GM19023 (cell line): ENCODE measurements around the gene UNC50.
"Not testable (repeated sequence)": the region's sequence is repeated elsewhere in the genome, so short reads cannot be mapped to it uniquely, and the experiment has no call there.

Experiments used
- ATAC-seq: cut with Tn5 transposase; IDR thresholded peaks from one replicate; pipeline ENCODE4 v1.9.1; 2021; ENCODE audit warnings: mild to moderate bottlenecking, moderate library complexity; ENCODE audit not compliant: unreplicated experiment

UNC50 gene

GRCh38 chr2:98576666-98577312, 31.6 kb upstream of the UNC50 start:
- no peak for ATAC-seq

DNA sequence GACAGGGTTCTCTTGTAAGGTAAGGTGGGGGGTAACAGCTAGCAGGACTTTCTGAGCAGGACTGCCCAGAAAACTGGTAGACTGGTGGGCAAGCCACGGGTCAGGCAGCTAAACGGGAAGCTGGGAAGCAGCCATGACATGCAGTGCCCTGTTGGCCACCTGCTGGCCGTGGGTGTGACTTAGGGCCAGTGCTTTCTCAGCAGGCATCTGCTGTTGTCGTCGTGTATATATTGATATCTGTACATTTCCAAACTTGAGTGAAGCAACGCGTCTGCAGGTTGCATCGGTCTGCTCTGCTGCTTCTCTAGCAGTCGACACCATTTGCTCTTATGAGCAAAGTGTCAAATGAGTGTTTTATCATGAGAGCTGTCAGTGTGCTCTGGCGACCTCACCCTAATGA, 31.1 kb upstream of the UNC50 start:
- no peak for ATAC-seq

- ATAC-seq: no peak
Observed at GRCh38 chr2:98578231-98578630, 30.2 kb upstream of the UNC50 start.

GRCh38 chr2:98579926-98580325, 28.5 kb upstream of the UNC50 start:
- ATAC-seq: no peak

- no peak for ATAC-seq
Observed at GRCh38 chr2:98580656-98581284, 27.6 kb upstream of the UNC50 start.

DNA sequence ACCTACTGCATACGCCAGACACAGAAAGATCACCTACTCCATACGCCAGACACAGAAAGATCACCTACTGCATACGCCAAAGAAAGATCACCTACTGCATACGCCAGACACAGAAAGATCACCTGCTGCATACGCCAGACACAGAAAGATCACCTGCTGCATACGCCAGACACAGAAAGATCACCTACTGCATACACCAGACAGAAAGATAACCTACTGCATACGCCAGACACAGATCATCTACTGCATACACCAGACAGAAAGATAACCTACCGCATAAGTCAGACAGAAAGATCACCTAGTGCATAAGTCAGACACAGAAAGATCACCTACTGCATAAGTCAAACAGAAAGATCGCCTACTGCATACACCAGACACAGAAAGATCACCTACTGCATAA, 25.9 kb upstream of the UNC50 start:
- ATAC-seq: no peak

- no peak for ATAC-seq
Observed at GRCh38 chr2:98583276-98583675, 25.1 kb upstream of the UNC50 start.

- no peak for ATAC-seq
Observed at GRCh38 chr2:98583816-98584618, 24.4 kb upstream of the UNC50 start.

GRCh38 chr2:98585386-98585785, 23.0 kb upstream of the UNC50 start:
- no peak for ATAC-seq

- ATAC-seq: no peak
Observed at GRCh38 chr2:98586551-98587140, 21.7 kb upstream of the UNC50 start.

DNA sequence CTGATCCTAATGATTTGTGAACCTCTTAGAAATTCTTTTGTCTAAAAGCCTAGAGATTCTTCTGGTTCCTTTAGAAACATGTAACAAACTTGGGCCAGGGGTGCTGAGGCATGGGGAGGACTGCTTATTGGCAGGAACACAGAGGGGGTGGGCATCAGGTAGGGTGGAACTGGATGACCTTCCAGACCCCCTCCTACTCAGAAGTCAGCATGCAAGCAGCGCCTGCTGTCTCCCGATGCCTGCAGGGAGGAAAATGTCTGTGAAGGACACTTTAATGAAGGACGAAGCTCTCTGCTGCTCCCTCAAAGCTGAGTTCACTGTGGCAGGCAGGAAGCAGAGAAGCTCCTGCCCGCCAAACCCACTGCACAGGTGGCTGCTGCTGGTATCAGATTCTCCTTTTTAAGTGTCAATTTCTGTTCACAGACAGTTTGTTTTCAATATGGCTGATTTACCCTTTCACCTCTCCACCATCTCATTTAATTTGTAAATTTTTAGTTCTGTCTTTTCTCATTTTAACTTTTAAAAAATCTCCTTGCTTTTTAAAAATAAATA, 19.4 kb upstream of the UNC50 start:
- ATAC-seq: no peak

DNA sequence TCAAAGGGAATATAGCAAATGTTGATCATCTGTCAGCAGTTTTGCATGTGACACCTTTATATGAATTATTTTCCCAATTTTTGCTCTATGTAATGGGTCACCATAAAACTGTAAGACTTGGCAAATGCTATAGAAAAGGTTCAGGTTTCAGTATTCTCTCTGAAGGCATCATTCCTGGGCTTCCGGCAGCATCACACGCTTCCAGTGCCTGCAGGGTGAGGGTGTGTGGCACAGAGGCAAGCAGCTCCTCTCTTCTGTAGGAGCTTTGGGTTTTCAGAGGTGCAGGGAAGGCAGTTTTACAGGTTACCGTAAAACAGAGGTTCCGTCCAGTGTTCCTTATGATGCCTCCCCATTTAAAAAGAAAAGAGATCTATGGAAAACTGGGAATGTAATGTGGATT, 18.9 kb upstream of the UNC50 start:
- ATAC-seq: no peak

GRCh38 chr2:98592565-98592964, 15.8 kb upstream of the UNC50 start:
- ATAC-seq: no peak

DNA sequence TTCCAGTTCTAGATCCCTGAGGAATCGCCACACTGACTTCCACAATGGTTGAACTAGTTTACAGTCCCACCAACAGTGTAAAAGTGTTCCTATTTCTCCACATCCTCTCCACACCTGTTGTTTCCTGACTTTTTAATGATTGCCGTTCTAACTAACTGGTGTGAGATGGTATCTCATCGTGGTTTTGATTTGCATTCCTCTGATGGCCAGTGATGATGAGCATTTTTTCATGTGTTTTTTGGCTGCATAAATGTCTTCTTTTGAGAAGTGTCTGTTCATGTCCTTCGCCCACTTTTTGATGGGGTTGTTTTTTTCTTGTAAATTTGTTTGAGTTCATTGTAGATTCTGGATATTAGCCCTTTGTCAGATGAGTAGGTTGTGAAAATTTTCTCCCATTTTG, 13.7 kb upstream of the UNC50 start:
- ATAC-seq: not testable (repeated sequence)

GRCh38 chr2:98598781-98599428, 9.5 kb upstream of the UNC50 start:
- no peak for ATAC-seq

DNA sequence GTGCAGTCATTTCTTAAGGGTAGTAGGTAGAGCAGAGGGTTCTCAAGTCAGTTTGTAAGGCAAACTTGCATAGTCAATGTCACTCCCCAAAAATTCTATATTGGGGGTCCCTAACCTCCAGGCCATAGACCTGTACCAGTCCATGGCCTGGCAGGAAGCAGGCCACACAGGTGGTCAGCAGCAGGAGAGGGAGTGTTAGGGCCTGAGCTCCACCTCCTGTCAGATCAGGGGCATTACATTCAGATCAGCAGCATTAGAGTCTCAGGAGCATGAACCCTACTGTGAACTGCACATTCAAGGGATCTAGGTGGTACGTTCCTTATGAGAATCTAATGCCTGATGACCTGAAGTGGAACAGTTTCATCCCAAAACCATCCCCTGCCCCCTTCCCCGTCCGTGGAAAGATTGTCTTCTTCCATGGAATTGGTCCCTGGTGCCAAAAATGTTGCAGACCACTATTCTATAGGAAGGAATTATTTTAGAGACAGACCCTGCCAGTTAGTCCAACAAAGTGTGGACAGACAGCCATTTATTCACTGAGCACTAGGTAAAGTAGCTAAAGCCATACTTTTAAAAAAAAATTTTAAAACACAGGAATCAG, 6.8 kb upstream of the UNC50 start:
- no peak for ATAC-seq

DNA sequence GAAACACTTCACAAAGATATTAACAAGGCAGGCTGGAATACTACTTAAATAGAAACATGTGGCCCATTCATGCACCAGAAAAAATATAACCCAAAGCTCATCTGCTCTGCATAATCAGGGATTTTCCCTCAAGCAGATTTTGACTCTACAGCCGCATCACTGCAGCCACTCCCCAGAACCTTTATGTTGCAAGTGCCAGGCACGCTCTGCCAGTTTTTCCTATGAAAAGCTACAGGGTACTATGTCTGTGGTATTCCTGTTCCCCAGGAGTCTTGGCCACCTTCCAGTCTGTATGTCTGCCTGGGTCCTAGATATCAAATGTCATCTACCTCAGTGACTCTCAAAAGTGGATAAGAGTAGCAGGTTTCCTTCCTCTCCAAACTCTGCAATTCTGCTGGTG, 3.8 kb upstream of the UNC50 start:
- no peak for ATAC-seq

- ATAC-seq: no peak
Observed at GRCh38 chr2:98605076-98605475, 3.3 kb upstream of the UNC50 start.

GRCh38 chr2:98606431-98606830, 2.0 kb upstream of the UNC50 start:
- ATAC-seq: no peak

GRCh38 chr2:98607104-98607503, 1.3 kb upstream of the UNC50 start:
- ATAC-seq: no peak

GRCh38 chr2:98607741-98608115, 661 bp upstream of the UNC50 start:
- ATAC-seq: no peak
